MM.1S (cell line): ENCODE data around the gene NIN.

Source experiments
- EZH2 ChIP-seq: fragments of 300-600 bp; sonication (generic); optimal IDR thresholded peaks from 2 replicates; pipeline ENCODE3; 2017; ENCODE audit warnings: low read depth, mild to moderate bottlenecking, antibody characterized with exemption, low read length, mixed read lengths
- TF ChIP-seq, protein P1 (sequence below): fragments of 300-600 bp; sonication (generic); IDR thresholded peaks from 2 replicates; pipeline ENCODE4 v1.5.1; 2016; ENCODE audit warnings: antibody characterized with exemption, low read length, mixed read lengths

DNA sequence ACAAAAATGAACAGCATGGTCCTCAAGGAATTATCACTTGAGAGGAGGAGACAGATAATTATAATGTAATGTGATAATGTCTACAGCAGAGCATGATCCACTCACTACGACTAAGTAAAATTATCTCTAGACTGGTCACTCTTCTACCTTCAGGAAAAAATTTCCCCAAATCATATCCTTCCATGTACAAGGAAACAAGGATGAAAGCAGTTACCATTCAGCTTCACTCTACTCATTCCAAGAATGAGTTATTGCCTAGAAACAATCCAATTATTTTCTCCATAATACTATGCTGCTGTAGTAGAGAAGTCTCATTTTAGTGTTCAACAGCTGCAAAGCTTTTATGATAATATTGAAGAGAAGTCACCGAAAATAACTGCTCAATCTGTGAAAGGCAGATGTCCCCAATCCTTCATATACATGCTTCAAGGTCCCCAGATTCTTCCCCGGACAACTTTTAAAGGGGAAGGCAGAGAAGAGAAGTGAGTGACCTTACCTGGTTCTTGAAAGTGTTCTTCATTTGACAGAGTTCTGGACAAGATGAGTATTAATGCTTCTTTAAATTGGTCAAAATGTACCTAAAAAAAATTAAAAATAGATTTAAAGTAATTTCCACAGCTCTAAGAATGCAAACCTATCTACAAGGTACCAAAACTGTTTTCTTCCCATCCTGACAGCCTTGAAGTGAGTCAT is 24.6 kb downstream of the NIN start:
- TF ChIP-seq, protein P1, sequence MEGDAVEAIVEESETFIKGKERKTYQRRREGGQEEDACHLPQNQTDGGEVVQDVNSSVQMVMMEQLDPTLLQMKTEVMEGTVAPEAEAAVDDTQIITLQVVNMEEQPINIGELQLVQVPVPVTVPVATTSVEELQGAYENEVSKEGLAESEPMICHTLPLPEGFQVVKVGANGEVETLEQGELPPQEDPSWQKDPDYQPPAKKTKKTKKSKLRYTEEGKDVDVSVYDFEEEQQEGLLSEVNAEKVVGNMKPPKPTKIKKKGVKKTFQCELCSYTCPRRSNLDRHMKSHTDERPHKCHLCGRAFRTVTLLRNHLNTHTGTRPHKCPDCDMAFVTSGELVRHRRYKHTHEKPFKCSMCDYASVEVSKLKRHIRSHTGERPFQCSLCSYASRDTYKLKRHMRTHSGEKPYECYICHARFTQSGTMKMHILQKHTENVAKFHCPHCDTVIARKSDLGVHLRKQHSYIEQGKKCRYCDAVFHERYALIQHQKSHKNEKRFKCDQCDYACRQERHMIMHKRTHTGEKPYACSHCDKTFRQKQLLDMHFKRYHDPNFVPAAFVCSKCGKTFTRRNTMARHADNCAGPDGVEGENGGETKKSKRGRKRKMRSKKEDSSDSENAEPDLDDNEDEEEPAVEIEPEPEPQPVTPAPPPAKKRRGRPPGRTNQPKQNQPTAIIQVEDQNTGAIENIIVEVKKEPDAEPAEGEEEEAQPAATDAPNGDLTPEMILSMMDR, result no peak
- TF ChIP-seq EZH2, result no peak
